Duodenal mucosa (tissue), 2 donors: ENCODE measurements around the gene HRAS.

Experiments
- H3K27ac ChIP-seq: one replicate; pipeline ENCODE4 v1.7.0; 2013; ENCODE audit warnings: low read depth, low read length
- H3K27me3 ChIP-seq, 2 donors: one replicate each; pipeline ENCODE4 v1.7.0; 2013; ENCODE audit warnings: low read length in 2 of 2, control low read depth in 1 of 2; ENCODE audit not compliant: insufficient read depth in 2 of 2, control insufficient read depth in 1 of 2
- H3K36me3 ChIP-seq, 2 donors: one replicate each; pipeline ENCODE4 v1.7.0; 2013; ENCODE audit warnings: low read length in 2 of 2, control low read depth in 1 of 2; ENCODE audit not compliant: insufficient read depth in 2 of 2, control insufficient read depth in 1 of 2
- H3K4me1 ChIP-seq, 2 donors: one replicate each; pipeline ENCODE4 v1.7.0; 2013; ENCODE audit warnings: low read length in 2 of 2, control low read depth in 1 of 2; ENCODE audit not compliant: insufficient read depth in 2 of 2, control insufficient read depth in 1 of 2
- H3K4me3 ChIP-seq, 2 donors: one replicate each; pipeline ENCODE4 v1.7.0; 2013; ENCODE audit warnings: low read length in 2 of 2, low read depth in 1 of 2
- H3K9ac ChIP-seq, 2 donors: one replicate each; pipeline ENCODE4 v1.7.0; 2013; ENCODE audit warnings: low read length in 2 of 2, low read depth in 1 of 2
- H3K9me3 ChIP-seq, 2 donors: one replicate each; pipeline ENCODE4 v1.7.0; 2013; ENCODE audit warnings: low read length in 2 of 2, control low read depth in 1 of 2; ENCODE audit not compliant: control insufficient read depth in 1 of 2

Gene HRAS

DNA sequence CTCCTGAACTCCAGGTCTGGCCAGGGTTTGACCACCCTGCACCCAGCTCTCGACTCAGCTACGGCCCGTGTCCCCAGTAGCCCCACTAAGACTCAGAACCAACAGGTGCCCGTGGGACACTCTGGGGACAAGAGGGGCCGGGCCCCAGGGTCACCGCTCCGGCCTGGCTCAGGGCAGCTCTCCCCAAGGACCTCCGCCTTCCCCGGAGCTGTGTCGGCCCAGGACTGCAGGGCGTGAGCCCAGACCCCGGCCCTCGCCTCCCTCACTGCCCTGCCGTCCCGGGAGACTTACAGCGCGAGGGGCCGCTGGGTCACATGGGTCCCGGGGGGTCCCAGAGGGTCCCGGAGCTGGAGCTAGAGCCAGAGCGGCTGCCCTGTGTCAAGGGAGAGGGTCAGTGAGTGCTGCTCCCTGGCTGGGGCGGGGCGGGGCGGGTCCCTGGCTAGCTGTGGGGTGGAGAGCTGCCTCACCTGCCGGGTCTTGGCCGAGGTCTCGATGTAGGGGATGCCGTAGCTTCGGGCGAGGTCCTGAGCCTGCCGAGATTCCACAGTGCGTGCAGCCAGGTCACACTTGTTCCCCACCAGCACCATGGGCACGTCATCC lies 2.3 kb downstream of the HRAS start:
- no peaks in the 10 kb centered on the region for H3K27me3 ChIP-seq
- no peak overlapping the region for H3K4me3 ChIP-seq
- H3K9me3 ChIP-seq, result no peaks in the 10 kb centered on the region
- H3K9ac ChIP-seq, result no peak overlapping the region
- peaks cover 15 to 37% of the 10 kb centered on the region in 2 donors for H3K4me1 ChIP-seq
- no peak overlapping the region for H3K27ac ChIP-seq
- peaks cover 11 to 20% of the 10 kb centered on the region in 2 donors for H3K36me3 ChIP-seq

DNA sequence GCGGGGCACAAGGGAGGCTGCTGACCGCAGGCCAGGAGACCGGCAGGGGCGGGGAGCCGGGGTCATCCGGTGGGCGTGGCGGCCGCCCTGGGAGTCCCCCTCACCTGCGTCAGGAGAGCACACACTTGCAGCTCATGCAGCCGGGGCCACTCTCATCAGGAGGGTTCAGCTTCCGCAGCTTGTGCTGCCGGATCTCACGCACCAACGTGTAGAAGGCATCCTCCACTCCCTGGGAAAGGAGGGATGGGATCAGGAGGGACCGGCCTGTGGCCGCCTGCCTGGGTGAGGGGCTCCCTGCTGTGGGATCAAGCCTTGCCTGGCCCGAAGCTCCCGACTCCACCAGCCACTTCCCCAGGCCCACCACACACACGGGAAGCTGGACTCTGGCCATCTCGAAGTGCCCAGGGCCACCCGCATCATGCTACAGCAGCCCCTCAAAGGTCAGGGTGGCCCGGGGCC lies 2.8 kb downstream of the HRAS start:
- H3K36me3 ChIP-seq, result peaks cover 11 to 20% of the 10 kb centered on the region in 2 donors
- peaks cover 12 to 31% of the 10 kb centered on the region in 2 donors for H3K4me1 ChIP-seq
- no peak overlapping the region for H3K27ac ChIP-seq
- H3K9me3 ChIP-seq, result no peaks in the 10 kb centered on the region
- no peak overlapping the region for H3K9ac ChIP-seq
- no peak overlapping the region for H3K4me3 ChIP-seq
- H3K27me3 ChIP-seq, result no peaks in the 10 kb centered on the region

GRCh38 chr11:531919-532526 lies 3.4 kb downstream of the HRAS start:
- peaks cover 10 to 26% of the 10 kb centered on the region in 2 donors for H3K4me1 ChIP-seq
- no peaks in the 10 kb centered on the region for H3K9me3 ChIP-seq
- no peak overlapping the region for H3K27ac ChIP-seq
- no peaks in the 10 kb centered on the region for H3K27me3 ChIP-seq
- no peak overlapping the region for H3K9ac ChIP-seq
- H3K4me3 ChIP-seq, result no peak overlapping the region
- H3K36me3 ChIP-seq, result peaks cover 11 to 20% of the 10 kb centered on the region in 2 donors

DNA sequence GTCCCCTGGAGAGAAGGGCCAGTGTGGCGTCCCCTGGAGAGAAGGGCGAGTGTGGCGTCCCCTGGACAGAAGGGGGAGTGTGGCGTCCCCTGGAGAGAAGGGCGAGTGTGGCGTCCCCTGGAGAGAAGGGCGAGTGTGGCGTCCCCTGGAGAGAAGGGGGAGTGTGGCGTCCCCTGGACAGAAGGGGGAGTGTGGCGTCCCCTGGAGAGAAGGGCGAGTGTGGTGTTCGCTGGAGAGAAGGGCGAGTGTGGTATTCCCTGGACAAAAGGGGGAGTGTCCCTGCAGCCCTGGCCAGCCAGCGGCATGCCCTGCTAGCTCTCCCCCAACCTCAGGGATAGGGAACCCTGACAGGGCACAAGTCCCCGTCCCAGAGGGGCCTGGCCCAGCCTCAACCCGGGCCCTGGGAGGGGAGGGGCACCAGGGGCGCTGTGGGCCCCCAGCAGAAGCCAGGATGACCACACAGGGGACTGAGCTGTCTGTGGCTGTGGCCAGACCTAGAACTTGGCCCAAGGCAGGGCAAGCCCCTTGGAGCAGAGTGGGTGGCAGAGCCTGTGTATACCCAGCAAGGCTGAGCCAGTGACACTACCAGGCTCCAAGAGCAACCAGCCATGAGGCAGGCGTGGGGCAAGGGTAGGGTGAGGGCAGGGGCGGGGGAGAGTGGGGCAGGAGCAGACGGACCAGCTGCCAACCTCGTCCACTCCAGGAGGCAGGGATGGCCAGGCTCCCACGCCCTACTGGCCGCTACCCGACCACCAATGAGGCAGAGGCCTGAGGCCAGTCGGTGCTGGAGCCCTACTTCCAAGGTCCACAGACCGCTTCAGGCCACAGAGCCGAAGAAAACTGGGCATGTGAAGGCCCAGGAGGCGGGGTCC lies 4.2 kb downstream of the HRAS start:
- Histone ChIP-seq H3K9me3 (no peaks in the 10 kb centered on the region), H3K4me1 (peaks cover 10 to 18% of the 10 kb centered on the region in 2 donors), H3K9ac (no peak overlapping the region), H3K36me3 (peaks cover 11 to 20% of the 10 kb centered on the region in 2 donors), H3K27me3 (no peaks in the 10 kb centered on the region), H3K4me3 (no peak overlapping the region), H3K27ac (no peak overlapping the region)

DNA sequence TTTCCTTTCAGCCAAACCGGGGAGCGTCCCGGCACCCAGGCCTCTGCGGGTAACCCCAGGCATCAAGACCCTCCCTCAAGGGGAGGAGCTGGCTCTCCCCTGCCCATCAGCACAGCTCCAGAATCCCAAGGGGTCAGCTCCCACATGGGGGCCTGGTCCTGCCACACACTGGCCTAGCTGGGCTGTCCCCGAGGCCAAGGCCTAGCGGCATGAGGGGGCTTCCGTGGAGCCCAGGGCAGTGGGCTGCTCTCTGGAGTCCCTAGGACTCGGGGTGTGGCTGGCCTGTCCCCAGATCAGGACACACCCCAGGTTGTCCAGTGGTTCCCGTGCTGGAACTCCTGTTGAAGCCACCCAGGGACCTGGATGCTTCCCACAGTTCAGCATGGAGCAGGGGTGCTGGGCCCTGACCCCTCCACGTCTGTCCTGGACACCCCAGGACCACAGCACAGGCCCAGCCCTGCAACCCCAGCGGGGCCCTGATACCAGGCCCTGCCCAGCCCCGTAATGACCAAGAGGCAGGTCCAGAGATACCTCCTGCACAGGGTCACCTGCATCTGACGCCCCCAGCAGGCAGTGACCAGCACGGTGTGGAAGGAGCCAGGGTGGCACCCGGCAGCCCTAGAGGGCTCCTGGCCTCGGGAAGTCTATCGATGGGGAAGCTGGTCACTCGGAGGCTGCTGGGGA lies 5.5 kb downstream of the HRAS start:
- Histone ChIP-seq H3K27me3 (no peaks in the 10 kb centered on the region), H3K9ac (no peak overlapping the region), H3K9me3 (no peaks in the 10 kb centered on the region), H3K36me3 (peaks cover 11 to 20% of the 10 kb centered on the region in 2 donors), H3K27ac (no peak overlapping the region), H3K4me1 (peaks cover 10 to 15% of the 10 kb centered on the region in 2 donors), H3K4me3 (no peak overlapping the region)

DNA sequence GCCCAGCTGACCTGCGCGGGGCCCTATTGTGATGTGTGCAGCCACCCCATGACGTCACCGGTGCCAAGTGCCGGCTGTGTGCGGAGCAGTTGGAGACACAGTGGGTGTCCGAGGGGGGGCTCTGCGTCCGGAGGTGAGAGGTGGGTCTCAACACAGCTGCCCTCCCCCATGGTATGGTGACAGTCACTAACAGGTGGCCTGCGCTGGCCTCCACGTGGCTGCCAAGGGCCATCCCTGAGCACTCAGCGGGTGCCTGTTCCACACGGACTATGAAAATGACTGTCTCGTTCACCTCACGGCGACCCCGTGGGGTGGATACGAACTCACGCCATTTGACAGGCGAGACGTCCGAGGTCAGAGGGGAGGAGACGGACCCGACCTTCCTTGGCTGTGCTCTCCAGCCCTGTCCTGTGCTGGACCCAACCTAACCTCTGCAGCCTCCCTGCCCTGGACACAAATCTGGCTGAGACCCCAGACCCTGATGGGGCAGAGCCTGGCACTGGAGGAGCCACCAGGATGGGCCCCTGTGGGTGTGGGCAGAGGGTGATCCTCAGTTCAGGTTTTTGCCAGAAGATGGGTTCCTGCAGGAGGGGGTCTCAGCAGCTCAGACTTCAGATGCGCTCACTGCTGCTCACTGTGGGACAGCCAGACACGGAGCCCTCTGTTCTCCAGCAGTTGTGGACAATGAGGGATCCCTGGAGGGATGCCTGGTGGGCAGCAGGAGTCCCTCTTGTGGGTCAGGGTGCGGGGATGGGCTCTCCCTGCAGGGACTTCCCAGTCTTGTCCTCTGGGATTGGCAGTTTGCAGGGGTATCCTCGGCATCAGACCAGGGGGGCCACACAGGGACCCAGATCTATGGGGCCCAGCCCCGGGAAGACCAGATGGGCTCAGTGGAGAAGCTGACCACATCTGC lies 6.3 kb downstream of the HRAS start:
- Histone ChIP-seq H3K27ac (no peak overlapping the region), H3K9ac (no peak overlapping the region), H3K36me3 (peaks cover 11 to 20% of the 10 kb centered on the region in 2 donors)

GRCh38 chr11:528166-528814 lies 7.1 kb downstream of the HRAS start:
- Histone ChIP-seq H3K27ac (no peak overlapping the region), H3K9me3 (no peaks in the 10 kb centered on the region), H3K4me3 (no peak overlapping the region), H3K27me3 (no peaks in the 10 kb centered on the region), H3K9ac (no peak overlapping the region), H3K4me1 (peaks cover 0 to under 1% of the 10 kb centered on the region in 2 donors), H3K36me3 (peaks cover 11 to 16% of the 10 kb centered on the region in 2 donors)

More for the DNA sequence above, 6.3 kb downstream of the HRAS start:
- Histone ChIP-seq H3K9me3 (no peaks in the 10 kb centered on the region), H3K4me3 (no peak overlapping the region), H3K4me1 (peaks cover 6 to 8% of the 10 kb centered on the region in 2 donors), H3K27me3 (no peaks in the 10 kb centered on the region)

DNA sequence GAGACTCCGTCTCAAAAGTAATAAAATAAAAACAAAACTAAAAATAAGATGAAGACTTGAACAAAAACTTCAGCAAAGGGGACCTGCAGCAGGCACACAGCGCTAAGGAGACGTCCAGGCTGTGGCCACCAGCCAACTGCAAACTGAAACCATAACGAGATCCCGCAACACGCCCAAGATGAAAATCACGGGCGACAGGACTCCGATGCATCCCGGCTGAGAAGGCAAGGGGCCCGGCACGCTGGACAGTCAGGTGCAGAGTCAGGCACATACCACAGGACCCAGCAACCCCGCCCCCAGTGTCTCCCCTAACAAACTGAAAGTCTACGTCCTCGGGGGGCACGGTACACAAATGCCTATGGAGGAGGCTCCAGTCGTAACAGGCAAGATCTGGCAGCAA lies 9.2 kb downstream of the HRAS start:
- H3K27me3 ChIP-seq, result no peaks in the 10 kb centered on the region

DNA sequence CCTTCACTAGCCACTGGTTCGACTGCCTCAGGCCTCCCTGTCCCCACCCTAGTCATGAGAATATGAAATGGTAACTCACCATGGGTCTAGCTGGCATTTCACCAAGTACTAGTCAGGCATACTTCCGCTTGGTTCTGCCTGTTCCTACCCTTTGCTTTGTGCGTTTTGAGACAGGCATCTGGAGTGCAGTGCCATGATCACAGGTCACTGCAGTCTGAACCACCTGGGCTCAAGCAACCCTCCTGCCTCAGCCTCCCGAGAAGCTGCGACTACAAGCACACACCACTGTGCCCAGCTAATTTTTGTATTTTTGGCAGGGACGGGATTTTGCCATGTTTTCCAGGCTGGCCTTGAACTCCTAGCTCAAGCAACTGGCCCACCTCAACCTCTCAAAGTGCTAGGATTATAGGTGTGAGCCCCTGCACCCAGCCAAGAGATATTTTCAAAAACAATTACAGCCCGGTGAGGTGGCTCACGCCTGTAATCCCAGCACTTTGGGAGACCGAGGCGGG lies 14.1 kb downstream of the HRAS start:
- Histone ChIP-seq H3K36me3 (no peaks in the 10 kb centered on the region), H3K4me1 (no peaks in the 10 kb centered on the region), H3K9me3 (no peaks in the 10 kb centered on the region), H3K27me3 (no peaks in the 10 kb centered on the region), H3K27ac (no peak overlapping the region), H3K9ac (no peak overlapping the region), H3K4me3 (no peak overlapping the region)

More for the DNA sequence above, 9.2 kb downstream of the HRAS start:
- Histone ChIP-seq H3K4me3 (no peak overlapping the region), H3K36me3 (peaks cover 0 to 2% of the 10 kb centered on the region in 2 donors), H3K4me1 (no peaks in the 10 kb centered on the region), H3K9ac (no peak overlapping the region), H3K27ac (no peak overlapping the region), H3K9me3 (no peaks in the 10 kb centered on the region)
